Measurements from ENCODE around the gene GPSM1. TPM values are rescaled to one million over a fixed set of nuclear protein-coding genes. Genes with fewer than 3 reads are reported as not detected.

The GPSM1 gene
- total RNA-seq, 1 donor from 2014 or later = 59.4 TPM

DNA sequence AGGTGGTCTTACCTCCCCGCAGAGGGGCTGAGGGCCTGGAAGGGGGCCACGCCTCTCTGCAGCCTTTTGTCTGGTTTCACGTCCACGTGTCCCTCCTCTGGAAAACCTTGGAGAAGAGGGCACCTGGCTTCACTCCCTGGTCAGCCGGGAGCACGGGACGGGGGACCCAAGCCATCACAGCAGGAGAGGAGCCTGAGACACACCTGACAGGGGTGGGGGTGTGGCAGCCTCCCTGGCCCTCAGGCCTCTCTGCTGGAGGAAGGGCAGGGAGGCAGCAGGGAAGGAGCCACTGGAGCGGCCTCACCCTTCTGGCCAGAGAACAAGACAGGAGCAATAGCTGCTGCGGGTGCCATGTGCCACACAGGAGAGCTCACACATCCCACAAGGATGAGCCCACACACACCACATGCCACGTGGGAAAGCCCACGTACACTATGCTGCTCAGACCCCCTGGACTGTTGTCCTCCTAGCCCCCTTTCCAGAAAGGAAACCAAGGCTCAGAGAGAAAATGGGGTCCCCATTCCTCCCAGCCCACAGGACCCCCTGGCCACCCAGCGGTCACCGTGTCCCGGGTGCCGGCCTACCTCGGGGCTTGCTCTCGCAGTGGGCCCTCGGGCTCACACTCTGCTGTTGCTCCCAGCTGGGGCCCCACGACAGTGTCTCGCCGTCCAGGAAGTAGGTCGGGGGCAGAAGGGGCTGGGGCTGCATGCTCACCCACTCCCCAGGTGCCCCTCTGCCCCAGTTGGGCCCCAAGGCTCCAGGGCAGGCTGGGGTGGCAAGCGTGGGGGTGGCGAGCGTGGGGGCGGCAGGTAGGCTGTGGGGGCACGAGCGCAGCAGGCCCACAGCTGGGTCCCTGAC lies 41.6 kb upstream of the GPSM1 start:
- Histone ChIP-seq H3K4me1 (ENCODE audit: insufficient read depth, low read length) (no peaks in the 10 kb centered on the region), H2AFZ (ENCODE audit: low read depth, low read length) (no peak overlapping the region), H3K4me3 (ENCODE audit: insufficient read depth, low read depth, low read length) (no peak overlapping the region), H3K27me3 (ENCODE audit: insufficient read depth, low read length) (peaks cover 6% of the 10 kb centered on the region), H3K9me3 (ENCODE audit: insufficient read depth, low read depth, low read length) (no peaks in the 10 kb centered on the region), H4K20me1 (ENCODE audit: insufficient read depth, low read length) (no peaks in the 10 kb centered on the region), H3K36me3 (ENCODE audit: insufficient read depth, low read length) (no peaks in the 10 kb centered on the region), H3K4me2 (ENCODE audit: low read length) (no peak overlapping the region), H3K79me2 (ENCODE audit: insufficient read depth, low read length) (no peaks in the 10 kb centered on the region), H3K9ac (ENCODE audit: low read length) (no peak overlapping the region), H3K27ac (ENCODE audit: low read depth, low read length) (no peak overlapping the region)
- Mint-ChIP-seq H3K4me1 (ENCODE audit: low read depth, unreplicated experiment) (no peaks in the 10 kb centered on the region), H3K36me3 (ENCODE audit: low read depth, unreplicated experiment) (no peaks in the 10 kb centered on the region), H3K27me3 (ENCODE audit: low read depth, unreplicated experiment) (peaks cover 17% of the 10 kb centered on the region), H3K4me3 (ENCODE audit: unreplicated experiment) (no peak overlapping the region), H3K27ac (ENCODE audit: unreplicated experiment) (no peak overlapping the region), H3K9me3 (ENCODE audit: unreplicated experiment) (no peaks in the 10 kb centered on the region)
- FAIRE-seq = no peak
- no peak for DNase-seq (ENCODE audit: low read depth)
- TF ChIP-seq, protein P1, sequence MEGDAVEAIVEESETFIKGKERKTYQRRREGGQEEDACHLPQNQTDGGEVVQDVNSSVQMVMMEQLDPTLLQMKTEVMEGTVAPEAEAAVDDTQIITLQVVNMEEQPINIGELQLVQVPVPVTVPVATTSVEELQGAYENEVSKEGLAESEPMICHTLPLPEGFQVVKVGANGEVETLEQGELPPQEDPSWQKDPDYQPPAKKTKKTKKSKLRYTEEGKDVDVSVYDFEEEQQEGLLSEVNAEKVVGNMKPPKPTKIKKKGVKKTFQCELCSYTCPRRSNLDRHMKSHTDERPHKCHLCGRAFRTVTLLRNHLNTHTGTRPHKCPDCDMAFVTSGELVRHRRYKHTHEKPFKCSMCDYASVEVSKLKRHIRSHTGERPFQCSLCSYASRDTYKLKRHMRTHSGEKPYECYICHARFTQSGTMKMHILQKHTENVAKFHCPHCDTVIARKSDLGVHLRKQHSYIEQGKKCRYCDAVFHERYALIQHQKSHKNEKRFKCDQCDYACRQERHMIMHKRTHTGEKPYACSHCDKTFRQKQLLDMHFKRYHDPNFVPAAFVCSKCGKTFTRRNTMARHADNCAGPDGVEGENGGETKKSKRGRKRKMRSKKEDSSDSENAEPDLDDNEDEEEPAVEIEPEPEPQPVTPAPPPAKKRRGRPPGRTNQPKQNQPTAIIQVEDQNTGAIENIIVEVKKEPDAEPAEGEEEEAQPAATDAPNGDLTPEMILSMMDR (IDR thresholded peaks at IDR 0.05; ENCODE audit: insufficient read depth, low read depth, low read length) = no peak
- no peak for TF ChIP-seq EZH2 (IDR thresholded peaks at IDR 0.05; ENCODE audit: insufficient read depth, low read length)

DNA sequence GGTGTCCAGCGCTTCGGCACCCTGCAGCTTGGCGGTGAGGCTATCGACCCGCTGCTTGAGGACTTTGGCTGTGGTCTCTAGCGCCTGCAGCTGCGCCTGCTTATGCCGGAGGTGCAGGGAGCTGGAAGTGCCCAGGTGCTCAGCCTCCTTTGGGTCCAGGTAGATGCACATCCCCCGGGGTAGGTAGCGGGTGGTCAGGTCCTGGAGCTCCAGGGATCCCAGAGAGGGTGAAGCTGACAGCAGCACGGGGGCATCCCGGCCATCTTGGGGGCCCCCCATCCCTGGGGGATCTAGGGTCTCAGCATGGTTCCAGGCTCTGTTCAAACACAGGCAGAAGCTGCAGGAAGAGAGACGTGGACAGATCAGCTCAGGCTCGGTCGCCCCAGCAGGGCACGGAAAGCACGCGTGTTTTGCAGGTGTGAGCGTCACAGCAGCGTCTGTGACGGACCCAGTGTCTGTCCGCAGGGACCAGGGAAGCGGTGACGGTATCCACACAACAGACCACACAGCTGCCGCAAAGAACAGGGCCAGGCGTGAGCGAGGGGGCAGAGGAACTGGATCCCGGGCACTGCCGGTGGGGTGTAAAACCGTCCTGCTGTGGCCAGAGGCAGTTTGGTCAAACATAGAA lies 40.9 kb upstream of the GPSM1 start:
- Mint-ChIP-seq H3K27me3 (ENCODE audit: low read depth, unreplicated experiment) (peaks cover 16% of the 10 kb centered on the region), H3K4me3 (ENCODE audit: unreplicated experiment) (no peak overlapping the region), H3K27ac (ENCODE audit: unreplicated experiment) (no peak overlapping the region), H3K36me3 (ENCODE audit: low read depth, unreplicated experiment) (no peaks in the 10 kb centered on the region), H3K9me3 (ENCODE audit: unreplicated experiment) (no peaks in the 10 kb centered on the region), H3K4me1 (ENCODE audit: low read depth, unreplicated experiment) (no peaks in the 10 kb centered on the region)
- H3K4me1 ChIP-seq (ENCODE audit: insufficient read depth, low read length) = no peaks in the 10 kb centered on the region
- H3K9ac ChIP-seq (ENCODE audit: low read length) = no peak overlapping the region
- no peaks in the 10 kb centered on the region for H3K36me3 ChIP-seq (ENCODE audit: insufficient read depth, low read length)
- H3K27me3 ChIP-seq (ENCODE audit: insufficient read depth, low read length) = peaks cover 6% of the 10 kb centered on the region
- H3K4me2 ChIP-seq (ENCODE audit: low read length) = no peak overlapping the region
- no peak overlapping the region for H3K27ac ChIP-seq (ENCODE audit: low read depth, low read length)
- no peaks in the 10 kb centered on the region for H4K20me1 ChIP-seq (ENCODE audit: insufficient read depth, low read length)
- DNase-seq (ENCODE audit: low read depth) (no peak), FAIRE-seq (no peak)
- H3K4me3 ChIP-seq (ENCODE audit: insufficient read depth, low read depth, low read length) = no peak overlapping the region
- no peaks in the 10 kb centered on the region for H3K9me3 ChIP-seq (ENCODE audit: insufficient read depth, low read depth, low read length)
- no peaks in the 10 kb centered on the region for H3K79me2 ChIP-seq (ENCODE audit: insufficient read depth, low read length)
- H2AFZ ChIP-seq (ENCODE audit: low read depth, low read length) = no peak overlapping the region
- TF ChIP-seq, protein P1 (IDR thresholded peaks at IDR 0.05; ENCODE audit: insufficient read depth, low read depth, low read length) = no peak
- no peak for TF ChIP-seq EZH2 (IDR thresholded peaks at IDR 0.05; ENCODE audit: insufficient read depth, low read length)

DNA sequence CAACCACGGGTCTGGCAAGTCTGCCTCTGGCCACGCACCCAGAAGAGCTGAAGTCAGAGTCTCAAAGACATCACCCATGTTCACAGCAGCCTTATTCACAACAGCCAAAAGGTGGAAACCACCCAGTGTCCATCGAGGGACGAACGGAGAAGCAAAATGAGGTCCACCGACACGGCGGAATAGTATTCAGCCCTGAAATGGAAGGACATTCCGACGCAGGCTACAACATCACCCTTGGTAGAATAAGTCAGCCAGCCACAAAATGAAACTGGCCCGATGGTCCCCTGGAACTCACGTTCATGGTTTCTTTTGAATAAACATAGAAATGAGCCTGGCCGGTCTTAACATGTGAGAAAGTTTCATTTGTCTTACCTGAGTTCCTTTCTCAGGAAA lies 40.4 kb upstream of the GPSM1 start:
- H4K20me1 ChIP-seq (ENCODE audit: insufficient read depth, low read length) = no peaks in the 10 kb centered on the region
- H3K27ac Mint-ChIP-seq (ENCODE audit: unreplicated experiment) = no peak overlapping the region

More for the DNA sequence above, 40.4 kb upstream of the GPSM1 start:
- Mint-ChIP-seq H3K36me3 (ENCODE audit: low read depth, unreplicated experiment) (no peaks in the 10 kb centered on the region), H3K27me3 (ENCODE audit: low read depth, unreplicated experiment) (peaks cover 16% of the 10 kb centered on the region), H3K4me1 (ENCODE audit: low read depth, unreplicated experiment) (no peaks in the 10 kb centered on the region), H3K9me3 (ENCODE audit: unreplicated experiment) (no peaks in the 10 kb centered on the region), H3K4me3 (ENCODE audit: unreplicated experiment) (no peak overlapping the region)
- Histone ChIP-seq H3K4me3 (ENCODE audit: insufficient read depth, low read depth, low read length) (no peak overlapping the region), H3K79me2 (ENCODE audit: insufficient read depth, low read length) (no peaks in the 10 kb centered on the region), H3K9ac (ENCODE audit: low read length) (no peak overlapping the region), H3K36me3 (ENCODE audit: insufficient read depth, low read length) (no peaks in the 10 kb centered on the region), H2AFZ (ENCODE audit: low read depth, low read length) (no peak overlapping the region), H3K27me3 (ENCODE audit: insufficient read depth, low read length) (peaks cover 6% of the 10 kb centered on the region), H3K4me1 (ENCODE audit: insufficient read depth, low read length) (no peaks in the 10 kb centered on the region), H3K27ac (ENCODE audit: low read depth, low read length) (no peak overlapping the region), H3K4me2 (ENCODE audit: low read length) (no peak overlapping the region), H3K9me3 (ENCODE audit: insufficient read depth, low read depth, low read length) (no peaks in the 10 kb centered on the region)
- no peak for DNase-seq (ENCODE audit: low read depth)
- no peak for FAIRE-seq
- no peak for TF ChIP-seq EZH2 (IDR thresholded peaks at IDR 0.05; ENCODE audit: insufficient read depth, low read length)
- TF ChIP-seq, protein P1 (IDR thresholded peaks at IDR 0.05; ENCODE audit: insufficient read depth, low read depth, low read length) = no peak
